HL-60 (cell line): ENCODE data around the gene PACSIN1.

Experiments used
- DNase-seq, 2 experiments: peaks; one replicate each; pipeline ENCODE4 v3.0.0-alpha.2; 2010 to 2020; ENCODE audit warnings: low read depth in 1 of 2, low spot score in 1 of 2
- H3K27ac ChIP-seq: fragments of 250-450 bp; sonication (Bioruptor Pico); replicated peaks from 2 replicates; pipeline ENCODE4 v1.5.1; 2020; ENCODE audit warnings: mild to moderate bottlenecking, moderate library complexity
- H3K27me3 ChIP-seq: fragments of 250-450 bp; sonication (Bioruptor Pico); 2 replicates; pipeline ENCODE4 v1.5.1; 2021; ENCODE audit warnings: mild to moderate bottlenecking, moderate library complexity; ENCODE audit not compliant: insufficient read depth, poor library complexity, severe bottlenecking
- H3K4me3 ChIP-seq: replicated peaks from 2 replicates; pipeline ENCODE4 v1.5.1; 2011; ENCODE audit warnings: mild to moderate bottlenecking, control low read depth, low read length; ENCODE audit not compliant: insufficient read depth
- CTCF ChIP-seq: IDR thresholded peaks from one replicate; pipeline ENCODE4 v1.5.1; 2011; ENCODE audit warnings: low read length, control low read depth, inconsistent platforms; ENCODE audit not compliant: insufficient read depth
- GABPA ChIP-seq: IDR thresholded peaks from 2 replicates; pipeline ENCODE4 v1.6.1; 2012; ENCODE audit warnings: low read depth
- POLR2AphosphoS5 ChIP-seq: IDR thresholded peaks from 2 replicates; pipeline ENCODE4 v1.6.1; 2012; ENCODE audit warnings: low read depth
- REST ChIP-seq: IDR thresholded peaks from 2 replicates; pipeline ENCODE4 v1.6.1; 2012; ENCODE audit warnings: low read depth; ENCODE audit not compliant: insufficient replicate concordance
- SPI1 ChIP-seq: IDR thresholded peaks from 2 replicates; pipeline ENCODE4 v1.6.1; 2012; ENCODE audit warnings: low read depth, mild to moderate bottlenecking, borderline replicate concordance

PACSIN1 gene

GRCh38 chr6:34455831-34456230 is 10.0 kb upstream of the PACSIN1 start:
- Histone ChIP-seq H3K4me3 (no peak overlapping the region), H3K27me3 (no peaks in the 10 kb centered on the region), H3K27ac (no peak overlapping the region)
- no peak for DNase-seq
- TF ChIP-seq SPI1 (no peak), POLR2AphosphoS5 (no peak), GABPA (no peak), CTCF (no peak), REST (no peak)

- Histone ChIP-seq H3K4me3 (no peak overlapping the region), H3K27ac (no peak overlapping the region), H3K27me3 (no peaks in the 10 kb centered on the region)
- TF ChIP-seq REST (no peak), SPI1 (peak; percentile 42; the same call in 1 of the 2 replicates)
- peak in 1 of 2 experiments; percentile 14 for DNase-seq
Measured at GRCh38 chr6:34457382-34457741, 8.5 kb upstream of the PACSIN1 start.

GRCh38 chr6:34457742-34458735 is 7.8 kb upstream of the PACSIN1 start:
- H3K27me3 ChIP-seq: no peaks in the 10 kb centered on the region
- no peak overlapping the region for H3K4me3 ChIP-seq
- peak in 1 of 2 experiments; percentile 11 for DNase-seq
- no peak overlapping the region for H3K27ac ChIP-seq
- no peak for TF ChIP-seq REST
- no peak for TF ChIP-seq GABPA
- no peak for TF ChIP-seq POLR2AphosphoS5
- TF ChIP-seq CTCF: no peak
- TF ChIP-seq SPI1: no peak
